Left lung (tissue), 10 donors: Measurements from ENCODE around the gene STIMATE. TPM values are rescaled to one million over a fixed set of nuclear protein-coding genes. Genes with fewer than 3 reads are reported as not detected.

Experiments
- ATAC-seq: fragments of 200-7000 bp; cut with Tn5 transposase; one replicate; pipeline ENCODE4 v1.9.1; 2020; ENCODE audit warnings: moderate library complexity
- DNase-seq, 4 donors: peaks; one replicate each; pipeline ENCODE4 v3.0.0-alpha.2; 2013 to 2020
- H3K27ac ChIP-seq, 2 donors: fragments of 200-600 bp; sonication (generic) in 1 of 2; one replicate each; pipeline versions ENCODE4 v1.5.0 to v1.8.0; 2020 to 2021
- H3K27me3 ChIP-seq, 2 donors: fragments of 200-600 bp; sonication (generic) in 1 of 2; one replicate each; pipeline versions ENCODE4 v1.5.0 to v1.8.0; 2020 to 2021
- H3K36me3 ChIP-seq, 2 donors: fragments of 200-600 bp; sonication (generic) in 1 of 2; one replicate each; pipeline versions ENCODE4 v1.5.0 to v1.8.0; 2020 to 2021
- H3K4me1 ChIP-seq, 2 donors: fragments of 200-600 bp; one replicate each; pipeline ENCODE4 v1.8.0; 2021
- H3K4me3 ChIP-seq, 2 donors: fragments of 200-600 bp; sonication (generic) in 1 of 2; one replicate each; pipeline versions ENCODE4 v1.5.0 to v1.8.0; 2020 to 2021; ENCODE audit warnings: mild to moderate bottlenecking in 1 of 2
- H3K9me3 ChIP-seq, 2 donors: fragments of 200-600 bp; sonication (generic) in 1 of 2; one replicate each; pipeline versions ENCODE4 v1.5.0 to v1.8.0; 2020 to 2021
- CTCF ChIP-seq, 2 donors: fragments of 200-600 bp; sonication (generic) in 1 of 2; IDR thresholded peaks; one replicate each; pipeline versions ENCODE4 v1.5.0 to v1.8.0; 2021; ENCODE audit warnings: antibody characterized with exemption in 2 of 2
- intact Hi-C, 2 donors: fragments of 100-400 bp; cut with DNase I; formaldehyde crosslinking; loops; one replicate each; pipeline versions ENCODE4 v1.11.2 to v1.14.2; 2022
- polyA plus RNA-seq, 6 donors: library from polyadenylated mRNA; unstranded; fragments of 120-200 nt; gene quantifications; one replicate each; pipeline ENCODE4 v1.2.1, GENCODE V29; 2013; ENCODE audit not compliant: insufficient read length in 6 of 6
- total RNA-seq, 2 donors: library from RNA; stranded (reverse); fragmentation: NEBNext Ultra II Directional; extraction: Animal tissue kit (Norgen Biotek cat#: 25700); gene quantifications; one replicate each; pipeline ENCODE4 v1.2.1, GENCODE V29; 2021
- donor health status: DM: no; HTN: yes; CAD: no.
- donor health status: DM: no; HTN: no; CAD: no.

STIMATE gene
- total and polyA plus RNA-seq, 8 donors, result 11.6 to 28.3 (median 15.8) TPM

DNA sequence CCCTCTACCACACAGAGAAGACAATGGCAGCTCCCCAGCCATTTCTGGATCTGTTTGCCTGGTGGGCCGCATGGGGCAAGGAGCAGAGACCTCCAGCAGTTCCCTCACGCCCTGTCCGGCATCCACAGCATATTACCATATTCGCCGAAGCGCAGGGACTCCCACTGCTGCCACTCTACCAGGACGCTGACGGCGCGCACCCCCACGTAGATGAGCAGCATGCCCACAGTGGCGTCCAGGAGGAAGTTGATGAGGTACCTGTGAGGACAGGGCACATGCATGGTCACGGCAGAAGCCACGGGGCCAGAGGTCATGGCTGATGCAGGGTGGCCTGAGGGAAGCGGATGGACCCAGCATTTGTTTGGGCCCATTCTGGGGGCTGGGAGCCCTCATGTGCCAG is 47.7 kb downstream of the STIMATE start:
- Histone ChIP-seq H3K27me3 (no peaks in the 10 kb centered on the region), H3K4me3 (no peak overlapping the region), H3K36me3 (peaks cover 0 to 56% of the 10 kb centered on the region in 2 donors), H3K9me3 (no peaks in the 10 kb centered on the region), H3K4me1 (peaks cover 10 to 20% of the 10 kb centered on the region in 2 donors), H3K27ac (no peak overlapping the region)
- ATAC-seq, result no peak
- no peak for DNase-seq
- intact Hi-C loops, result loop anchor here in 1 of 2 donors (10.0 kb wide), 1 partner anchor 225 kb away; no protein-coding TSS in a partner anchor
- TF ChIP-seq CTCF (IDR thresholded peaks at IDR 0.05), result no peak

GRCh38 chr3:52848617-52849016 is 48.7 kb downstream of the STIMATE start:
- ATAC-seq (peak; percentile 7), DNase-seq (no peak)
- Histone ChIP-seq H3K36me3 (peaks cover 0 to 54% of the 10 kb centered on the region in 2 donors), H3K27me3 (no peaks in the 10 kb centered on the region), H3K9me3 (no peaks in the 10 kb centered on the region), H3K27ac (no peak overlapping the region), H3K4me3 (no peak overlapping the region), H3K4me1 (peaks cover 10 to 30% of the 10 kb centered on the region in 2 donors)
- intact Hi-C loops, result loop anchor here in 1 of 2 donors (10.0 kb wide), 1 partner anchor 226 kb away; no protein-coding TSS in a partner anchor
- no peak for TF ChIP-seq CTCF (IDR thresholded peaks at IDR 0.05)

DNA sequence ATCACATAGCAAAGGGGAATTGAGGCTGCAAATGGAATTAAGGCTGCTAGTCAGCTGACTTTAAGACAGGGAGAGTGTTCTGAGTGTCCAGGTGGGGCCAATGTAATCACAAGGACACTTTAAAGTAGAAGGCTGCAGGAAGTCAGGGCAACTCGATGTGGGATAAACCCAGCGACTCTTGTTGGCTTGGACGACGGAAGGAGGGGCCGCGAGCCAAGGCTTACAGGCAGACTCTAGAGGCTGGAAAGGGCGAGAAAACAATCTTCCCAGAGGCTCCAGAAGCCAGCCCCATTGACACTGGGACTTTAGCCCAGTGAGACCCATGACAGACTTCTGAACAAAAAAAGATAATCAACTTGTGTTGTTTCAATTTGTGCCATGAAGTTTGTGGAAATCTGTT is 49.6 kb downstream of the STIMATE start:
- no peak for ATAC-seq
- no peak for TF ChIP-seq CTCF (IDR thresholded peaks at IDR 0.05)
- intact Hi-C loops, result loop anchor here in 1 of 2 donors (10.0 kb wide), 1 partner anchor 227 kb away; no protein-coding TSS in a partner anchor
- Histone ChIP-seq H3K4me1 (peaks cover 10 to 39% of the 10 kb centered on the region in 2 donors), H3K9me3 (no peaks in the 10 kb centered on the region), H3K27ac (no peak overlapping the region), H3K36me3 (peaks cover 0 to 53% of the 10 kb centered on the region in 2 donors), H3K4me3 (no peak overlapping the region), H3K27me3 (no peaks in the 10 kb centered on the region)
- no peak for DNase-seq

DNA sequence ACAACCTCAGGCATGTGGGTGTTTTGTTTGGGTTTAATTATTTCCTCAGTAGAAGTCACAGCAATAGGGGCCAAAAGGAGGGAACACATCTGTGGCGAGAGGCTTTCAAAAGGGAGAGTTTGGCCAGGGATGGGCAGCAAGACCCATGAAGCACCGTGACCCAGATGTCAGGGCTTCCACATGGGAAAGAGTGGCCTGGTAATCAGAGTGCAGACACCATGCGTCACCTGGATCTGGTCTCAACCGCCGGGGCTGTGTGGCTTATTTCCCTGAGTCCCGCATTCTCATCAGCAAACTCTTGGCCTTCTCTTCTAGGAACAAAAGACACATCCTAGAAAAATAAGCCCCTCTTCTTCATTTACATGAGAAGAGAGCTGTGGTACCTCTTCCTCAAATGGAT is 50.1 kb downstream of the STIMATE start:
- Histone ChIP-seq H3K27me3 (no peaks in the 10 kb centered on the region), H3K9me3 (no peaks in the 10 kb centered on the region), H3K4me1 (peaks cover 10 to 37% of the 10 kb centered on the region in 2 donors), H3K4me3 (no peak overlapping the region), H3K27ac (no peak overlapping the region), H3K36me3 (peaks cover 0 to 48% of the 10 kb centered on the region in 2 donors)
- intact Hi-C loops, result loop anchor here in 1 of 2 donors (10.0 kb wide), 1 partner anchor 228 kb away; no protein-coding TSS in a partner anchor
- DNase-seq, result no peak
- no peak for TF ChIP-seq CTCF (IDR thresholded peaks at IDR 0.05)
- no peak for ATAC-seq

- no peak for DNase-seq
- Histone ChIP-seq H3K9me3 (no peaks in the 10 kb centered on the region), H3K4me3 (no peak overlapping the region), H3K36me3 (peaks cover 0 to 47% of the 10 kb centered on the region in 2 donors), H3K27ac (no peak overlapping the region), H3K4me1 (peaks cover 10 to 37% of the 10 kb centered on the region in 2 donors), H3K27me3 (no peaks in the 10 kb centered on the region)
- TF ChIP-seq CTCF (IDR thresholded peaks at IDR 0.05), result no peak
- ATAC-seq, result no peak
- intact Hi-C loops, result loop anchor here in 1 of 2 donors (10.0 kb wide), 1 partner anchor 228 kb away; no protein-coding TSS in a partner anchor
These were observed 50.8 kb downstream of the STIMATE start for GRCh38 chr3:52846432-52846965.
